Activated T-cell treated with anti-CD3 and anti-CD28 coated beads, Interleukin-2, amount 50 U/mL, for 72 hours (primary cell): Measurements from ENCODE around the gene NRAP. TPM values are rescaled to one million over a fixed set of nuclear protein-coding genes. Genes with fewer than 3 reads are reported as not detected.

Source experiments
- ATAC-seq, 2 donors: fragments of 150-1000 bp; cut with Tn5 transposase; replicated peaks in 1 of 2; 2 replicates each; pipeline ENCODE4 v1.10.0; 2021; ENCODE audit warnings: moderate library complexity in 2 of 2, mild to moderate bottlenecking in 1 of 2
- DNase-seq, 2 donors: peaks; one replicate each; pipeline ENCODE4 v3.0.0; 2021 to 2022; ENCODE audit warnings: mixed read lengths in 1 of 2
- H3K27ac Mint-ChIP-seq: one replicate; pipeline ENCODE4 v1.8.0; 2022; ENCODE audit warnings: mild to moderate bottlenecking, moderate library complexity, mixed read lengths
- H3K27me3 Mint-ChIP-seq: one replicate; pipeline ENCODE4 v1.8.0; 2022; ENCODE audit warnings: low read depth, mixed read lengths
- H3K36me3 Mint-ChIP-seq, 2 donors: one replicate each; pipeline ENCODE4 v1.8.0; 2022; ENCODE audit warnings: mixed read lengths in 2 of 2, mild to moderate bottlenecking in 1 of 2; ENCODE audit not compliant: insufficient read depth in 2 of 2
- H3K4me1 Mint-ChIP-seq: one replicate; pipeline ENCODE4 v1.8.0; 2022; ENCODE audit warnings: low read depth, mixed read lengths
- H3K4me3 Mint-ChIP-seq, 2 donors: one replicate each; pipeline ENCODE4 v1.8.0; 2022; ENCODE audit warnings: mild to moderate bottlenecking in 2 of 2, mixed read lengths in 2 of 2, moderate library complexity in 2 of 2
- H3K9me3 Mint-ChIP-seq, 2 donors: one replicate each; pipeline ENCODE4 v1.8.0; 2022; ENCODE audit warnings: mixed read lengths in 2 of 2
- total RNA-seq, 2 donors: library from RNA; stranded (reverse); gene quantifications; one replicate each; pipeline ENCODE4 v1.2.3, GENCODE V29; 2022

Gene NRAP
- total RNA-seq, 2 donors from 2014 or later, result not detected

- Mint-ChIP-seq H3K27ac (no peak overlapping the region), H3K27me3 (peaks cover 48% of the 10 kb centered on the region), H3K36me3 (no peaks in the 10 kb centered on the region), H3K9me3 (peaks cover 0 to 1% of the 10 kb centered on the region in 2 donors), H3K4me3 (no peak overlapping the region), H3K4me1 (peaks cover 6% of the 10 kb centered on the region)
- DNase-seq (no peak), ATAC-seq (no peak)
Observed at GRCh38 chr10:113647812-113648211, 16.0 kb downstream of the NRAP start.

- no peak for ATAC-seq
- H3K27ac Mint-ChIP-seq, result no peak overlapping the region
- peaks cover 6% of the 10 kb centered on the region for H3K4me1 Mint-ChIP-seq
- DNase-seq, result no peak
- no peak overlapping the region for H3K4me3 Mint-ChIP-seq
- no peaks in the 10 kb centered on the region for H3K36me3 Mint-ChIP-seq
- H3K27me3 Mint-ChIP-seq, result peaks cover 58% of the 10 kb centered on the region
- peaks cover 0 to 1% of the 10 kb centered on the region in 2 donors for H3K9me3 Mint-ChIP-seq
Observed at GRCh38 chr10:113646336-113647201, 17.3 kb downstream of the NRAP start.

DNA sequence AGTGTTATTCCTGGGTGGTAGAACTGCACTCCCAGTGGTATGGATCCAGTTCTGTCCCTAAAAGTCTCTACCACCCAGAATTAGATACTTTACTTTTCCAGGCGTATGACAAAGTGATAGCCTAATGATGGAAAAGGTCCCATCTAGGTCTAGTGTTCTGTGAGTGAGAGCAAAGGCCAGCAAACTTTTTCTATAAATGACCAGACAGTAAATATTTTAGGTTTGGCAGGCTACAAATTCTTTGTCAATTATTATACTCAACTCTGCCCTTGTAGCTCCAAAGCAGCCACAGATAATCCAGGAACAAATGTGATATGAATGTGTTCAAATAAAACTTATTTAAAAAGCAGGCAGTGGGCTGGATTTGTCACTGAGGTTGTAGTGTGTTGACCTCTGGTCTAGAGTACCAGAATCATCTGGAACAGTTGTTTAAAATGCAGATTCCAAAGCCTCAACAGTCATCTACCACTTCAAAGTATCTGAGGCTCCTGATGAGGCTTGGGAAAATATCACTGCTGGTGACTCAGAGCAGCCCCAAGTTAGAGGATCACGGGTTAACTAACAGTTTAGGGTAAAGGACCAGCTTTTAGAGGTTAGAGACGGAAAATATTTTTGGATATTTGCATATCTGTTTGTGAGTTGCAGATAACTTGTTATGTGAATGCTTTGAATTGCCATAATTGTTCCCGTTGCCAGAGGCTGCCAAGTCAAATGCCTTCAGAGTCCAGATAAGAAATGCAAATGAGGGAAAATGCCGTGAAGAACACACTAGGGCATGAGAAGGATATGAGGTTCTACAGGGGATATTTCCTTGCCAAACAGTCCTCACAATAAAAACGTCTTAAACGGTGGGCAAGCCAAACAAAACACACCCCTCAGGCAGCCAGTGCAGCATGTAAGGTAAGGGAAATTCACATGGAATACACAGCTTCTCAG lies 19.4 kb downstream of the NRAP start:
- Mint-ChIP-seq H3K4me3 (no peak overlapping the region), H3K27ac (no peak overlapping the region), H3K4me1 (peaks cover 6% of the 10 kb centered on the region), H3K27me3 (peaks cover 67% of the 10 kb centered on the region), H3K9me3 (no peaks in the 10 kb centered on the region), H3K36me3 (no peaks in the 10 kb centered on the region)
- ATAC-seq (no peak), DNase-seq (no peak)

DNA sequence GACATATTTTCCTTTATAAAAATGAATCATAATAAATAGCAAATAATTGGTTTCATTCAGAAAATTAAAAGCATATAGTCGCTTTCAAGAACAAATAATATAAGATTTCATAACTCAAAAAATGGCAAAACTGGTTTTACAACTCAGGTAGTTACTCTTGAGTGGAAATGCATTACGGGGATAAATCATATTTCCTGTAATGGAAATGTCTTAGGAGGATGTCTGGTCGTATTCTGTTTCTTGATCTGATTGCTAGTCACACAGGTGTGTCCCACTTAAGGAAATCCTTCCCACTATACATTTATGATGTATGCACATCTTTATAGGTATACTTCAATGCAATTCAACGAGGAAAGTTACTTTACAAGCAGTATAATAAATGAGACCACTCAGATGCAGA lies 20.7 kb downstream of the NRAP start:
- DNase-seq, result no peak
- ATAC-seq, result no peak
- Mint-ChIP-seq H3K27me3 (peaks cover 56% of the 10 kb centered on the region), H3K27ac (no peak overlapping the region), H3K36me3 (no peaks in the 10 kb centered on the region), H3K4me1 (peaks cover 6% of the 10 kb centered on the region), H3K4me3 (no peak overlapping the region), H3K9me3 (no peaks in the 10 kb centered on the region)

DNA sequence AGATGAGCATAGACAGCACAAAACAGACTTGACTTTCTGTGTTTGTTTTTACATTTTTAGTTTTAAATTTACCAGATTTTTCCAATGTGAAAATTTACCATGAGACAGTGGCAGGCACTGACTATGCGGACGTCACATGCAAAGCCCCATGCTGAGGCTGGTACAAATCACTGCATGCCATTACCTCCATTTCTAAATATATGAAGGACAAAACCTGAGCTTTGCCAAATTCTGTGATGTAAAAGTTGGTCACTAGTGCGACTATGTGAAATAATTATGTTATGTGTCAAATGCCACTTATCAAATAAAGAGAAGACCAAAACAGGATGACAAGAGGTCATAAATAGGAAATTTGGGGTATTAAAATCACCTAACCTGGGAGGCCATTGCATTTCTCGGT lies 22.1 kb downstream of the NRAP start:
- Mint-ChIP-seq H3K36me3 (no peaks in the 10 kb centered on the region), H3K4me1 (peaks cover 6% of the 10 kb centered on the region), H3K27ac (no peak overlapping the region), H3K27me3 (peaks cover 43% of the 10 kb centered on the region), H3K9me3 (no peaks in the 10 kb centered on the region), H3K4me3 (no peak overlapping the region)
- DNase-seq (no peak), ATAC-seq (no peak)

GRCh38 chr10:113639966-113640365 lies 23.9 kb downstream of the NRAP start:
- H3K9me3 Mint-ChIP-seq, result no peaks in the 10 kb centered on the region
- no peak overlapping the region for H3K27ac Mint-ChIP-seq
- ATAC-seq, result no peak
- H3K36me3 Mint-ChIP-seq, result peaks cover 0 to 2% of the 10 kb centered on the region in 2 donors
- H3K4me1 Mint-ChIP-seq, result peaks cover 6% of the 10 kb centered on the region
- H3K27me3 Mint-ChIP-seq, result peaks cover 48% of the 10 kb centered on the region
- DNase-seq, result no peak
- no peak overlapping the region for H3K4me3 Mint-ChIP-seq

GRCh38 chr10:113631684-113632367 lies 32.0 kb downstream of the NRAP start:
- Mint-ChIP-seq H3K27ac (no peak overlapping the region), H3K9me3 (peaks cover 0 to 2% of the 10 kb centered on the region in 2 donors), H3K36me3 (peaks cover 0 to 2% of the 10 kb centered on the region in 2 donors), H3K4me1 (no peaks in the 10 kb centered on the region), H3K27me3 (peaks cover 27% of the 10 kb centered on the region), H3K4me3 (no peak overlapping the region)
- DNase-seq (no peak), ATAC-seq (no peak)

GRCh38 chr10:113630929-113631533 lies 32.8 kb downstream of the NRAP start:
- peaks cover 24% of the 10 kb centered on the region for H3K27me3 Mint-ChIP-seq
- peaks cover 0 to 2% of the 10 kb centered on the region in 2 donors for H3K9me3 Mint-ChIP-seq
- H3K4me3 Mint-ChIP-seq, result no peak overlapping the region
- no peaks in the 10 kb centered on the region for H3K4me1 Mint-ChIP-seq
- H3K36me3 Mint-ChIP-seq, result no peaks in the 10 kb centered on the region
- no peak for DNase-seq
- ATAC-seq, result no peak
- H3K27ac Mint-ChIP-seq, result no peak overlapping the region

DNA sequence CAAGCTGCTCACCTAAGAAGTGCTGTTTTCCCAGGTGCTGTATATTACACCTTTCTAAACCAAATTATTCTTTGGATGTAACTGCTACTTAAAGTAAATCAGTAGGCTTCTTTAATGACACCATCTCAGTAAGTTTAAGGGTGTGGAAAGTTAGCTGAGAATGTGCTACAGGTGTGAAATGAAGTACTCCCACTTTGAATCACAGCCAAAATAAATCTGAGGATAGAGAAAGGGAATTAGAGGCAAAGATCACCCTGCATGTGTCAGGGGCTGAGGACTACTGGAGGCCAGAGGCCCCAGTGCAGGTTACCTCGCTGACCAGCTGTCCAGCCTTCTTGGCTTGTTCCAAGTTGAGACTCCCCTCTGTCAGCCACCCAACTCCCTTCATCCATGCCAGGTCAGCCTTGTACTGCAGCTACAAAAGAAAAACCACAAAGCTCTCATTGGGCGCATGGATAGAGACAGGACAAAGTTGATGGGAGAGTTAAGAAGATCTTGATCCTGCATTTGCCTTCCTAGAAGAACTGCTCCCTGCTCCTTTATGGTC lies 35.2 kb downstream of the NRAP start:
- no peaks in the 10 kb centered on the region for H3K4me1 Mint-ChIP-seq
- no peak for DNase-seq
- no peaks in the 10 kb centered on the region for H3K36me3 Mint-ChIP-seq
- H3K27ac Mint-ChIP-seq, result no peak overlapping the region
- ATAC-seq, result no peak
- H3K4me3 Mint-ChIP-seq, result no peak overlapping the region
- peaks cover 0 to 2% of the 10 kb centered on the region in 2 donors for H3K9me3 Mint-ChIP-seq
- H3K27me3 Mint-ChIP-seq, result peaks cover 43% of the 10 kb centered on the region

DNA sequence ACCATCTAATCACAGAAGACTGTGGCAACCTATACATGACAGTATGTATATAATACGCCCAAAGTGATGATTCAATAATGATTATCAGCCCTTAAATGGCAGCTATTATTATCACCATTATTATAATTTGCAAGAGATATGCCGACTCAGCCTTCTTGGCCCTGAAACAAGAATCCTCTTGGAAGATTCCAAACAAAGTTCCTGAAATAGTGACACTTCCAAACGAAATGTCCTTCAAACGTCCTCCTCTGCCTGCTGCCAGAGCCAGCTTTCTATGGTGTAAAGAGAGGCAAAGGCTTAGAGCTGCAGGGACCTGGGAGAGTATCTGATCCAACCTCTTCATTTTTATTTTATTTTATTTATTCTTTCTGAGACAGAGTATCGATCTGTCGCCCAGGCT lies 36.0 kb downstream of the NRAP start:
- H3K4me3 Mint-ChIP-seq, result no peak overlapping the region
- H3K36me3 Mint-ChIP-seq, result no peaks in the 10 kb centered on the region
- H3K4me1 Mint-ChIP-seq, result no peaks in the 10 kb centered on the region
- peaks cover 38% of the 10 kb centered on the region for H3K27me3 Mint-ChIP-seq
- peaks cover 0 to 2% of the 10 kb centered on the region in 2 donors for H3K9me3 Mint-ChIP-seq
- DNase-seq, result no peak
- H3K27ac Mint-ChIP-seq, result no peak overlapping the region
- ATAC-seq, result no peak

DNA sequence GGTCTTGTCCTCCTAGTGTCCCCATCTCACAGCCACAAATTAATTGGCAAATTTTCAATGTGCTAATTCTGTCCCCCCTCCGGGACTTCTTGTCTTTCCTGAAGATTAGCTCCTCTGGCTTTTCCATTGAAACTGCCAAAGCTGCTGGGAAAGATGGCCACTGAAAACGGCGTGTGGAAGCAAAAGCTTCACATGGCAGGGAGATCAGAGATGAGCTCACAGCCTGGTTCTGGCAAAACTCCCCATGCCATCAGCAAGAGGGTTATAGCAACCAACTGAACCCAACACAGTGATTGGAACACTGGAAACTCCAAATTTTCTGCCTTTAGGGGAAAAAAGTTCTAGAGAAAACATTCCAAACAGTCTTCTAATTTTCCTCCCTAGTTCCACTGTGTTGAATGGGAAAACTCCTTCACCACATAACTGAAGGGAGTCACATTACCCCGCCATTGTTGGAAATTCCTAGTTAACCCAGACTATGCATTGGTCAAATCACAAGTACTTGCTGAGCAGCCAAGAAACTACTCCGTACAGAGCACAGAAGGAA lies 37.0 kb downstream of the NRAP start:
- Mint-ChIP-seq H3K9me3 (peaks cover 0 to 2% of the 10 kb centered on the region in 2 donors), H3K4me1 (no peaks in the 10 kb centered on the region), H3K36me3 (no peaks in the 10 kb centered on the region), H3K27me3 (peaks cover 32% of the 10 kb centered on the region), H3K27ac (no peak overlapping the region), H3K4me3 (no peak overlapping the region)
- ATAC-seq, result no peak
- no peak for DNase-seq
